ENCODE data around the gene SLC23A1. TPM values are rescaled to one million over a fixed set of nuclear protein-coding genes. Genes with fewer than 3 reads are reported as not detected.

The SLC23A1 gene
- total RNA-seq, 1 donor from 2014 or later = not detected

DNA sequence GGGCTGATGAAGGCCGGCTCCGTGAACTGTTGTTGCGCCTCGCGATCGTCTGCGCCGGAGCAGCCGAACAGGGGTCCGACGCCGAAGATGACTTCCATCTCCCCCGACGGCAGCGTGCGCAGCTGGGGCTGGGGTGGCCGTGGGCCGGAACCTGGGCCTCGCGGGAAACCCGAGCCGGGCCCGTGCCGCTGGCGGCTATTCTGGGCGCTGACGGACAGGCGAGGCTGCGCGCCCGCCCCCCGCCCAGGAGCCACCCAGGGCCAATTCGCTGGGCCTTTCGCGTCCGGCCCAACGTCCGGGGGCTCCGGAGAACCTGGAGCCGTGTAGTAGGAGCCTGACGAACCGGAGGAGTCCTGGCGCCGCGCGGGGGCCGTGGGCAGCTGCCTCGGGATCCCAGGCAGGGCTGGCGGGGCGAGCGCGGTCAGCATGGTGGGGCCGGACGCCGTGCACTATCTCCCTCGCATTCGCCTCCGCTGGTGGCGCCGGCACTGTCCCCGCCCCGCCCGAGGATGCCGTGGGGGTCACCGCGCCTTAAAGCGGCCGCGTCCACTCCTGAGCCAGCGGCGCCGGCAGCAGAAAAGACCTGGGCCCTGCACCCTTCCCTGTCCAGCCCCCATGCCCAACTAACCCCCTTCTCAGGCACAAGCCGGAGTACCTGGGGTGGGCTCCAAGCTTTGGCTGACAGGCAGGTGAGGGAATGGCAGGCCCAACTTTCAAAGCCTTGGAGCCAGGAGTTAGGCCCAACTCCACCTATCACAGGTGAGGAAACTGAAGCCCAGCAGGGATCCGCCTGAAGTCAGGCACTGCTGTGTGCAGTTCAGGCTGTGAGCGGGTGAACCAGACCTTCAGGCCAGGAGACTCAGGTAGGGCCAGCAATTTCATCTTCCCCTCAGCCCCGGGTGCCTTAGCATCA lies 11.8 kb upstream of the SLC23A1 start, which contains the start of gene PROB1:
Gene PROB1, minus strand, starts transcription at position 451 of the 913 bp plus-strand sequence. Its CDS starts 23 bp downstream, at position 428.
- Mint-ChIP-seq H3K4me1 (ENCODE audit: unreplicated experiment) (peaks cover 35% of the 10 kb centered on the region), H3K9me3 (ENCODE audit: unreplicated experiment) (no peaks in the 10 kb centered on the region), H3K36me3 (ENCODE audit: low read depth, unreplicated experiment) (peaks cover 9% of the 10 kb centered on the region), H3K27ac (ENCODE audit: unreplicated experiment) (no peak within 1 kb of the TSS), H3K27me3 (ENCODE audit: unreplicated experiment) (peaks cover 15% of the 10 kb centered on the region), H3K4me3 (ENCODE audit: unreplicated experiment) (peak within 1 kb of the TSS; percentile 87)
- DNase-seq (ENCODE audit: low spot score) = peak; percentile 39
- TF ChIP-seq, protein P1, sequence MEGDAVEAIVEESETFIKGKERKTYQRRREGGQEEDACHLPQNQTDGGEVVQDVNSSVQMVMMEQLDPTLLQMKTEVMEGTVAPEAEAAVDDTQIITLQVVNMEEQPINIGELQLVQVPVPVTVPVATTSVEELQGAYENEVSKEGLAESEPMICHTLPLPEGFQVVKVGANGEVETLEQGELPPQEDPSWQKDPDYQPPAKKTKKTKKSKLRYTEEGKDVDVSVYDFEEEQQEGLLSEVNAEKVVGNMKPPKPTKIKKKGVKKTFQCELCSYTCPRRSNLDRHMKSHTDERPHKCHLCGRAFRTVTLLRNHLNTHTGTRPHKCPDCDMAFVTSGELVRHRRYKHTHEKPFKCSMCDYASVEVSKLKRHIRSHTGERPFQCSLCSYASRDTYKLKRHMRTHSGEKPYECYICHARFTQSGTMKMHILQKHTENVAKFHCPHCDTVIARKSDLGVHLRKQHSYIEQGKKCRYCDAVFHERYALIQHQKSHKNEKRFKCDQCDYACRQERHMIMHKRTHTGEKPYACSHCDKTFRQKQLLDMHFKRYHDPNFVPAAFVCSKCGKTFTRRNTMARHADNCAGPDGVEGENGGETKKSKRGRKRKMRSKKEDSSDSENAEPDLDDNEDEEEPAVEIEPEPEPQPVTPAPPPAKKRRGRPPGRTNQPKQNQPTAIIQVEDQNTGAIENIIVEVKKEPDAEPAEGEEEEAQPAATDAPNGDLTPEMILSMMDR (IDR thresholded peaks at IDR 0.05; ENCODE audit: unreplicated experiment) = no peak

- TF ChIP-seq, protein P1 (IDR thresholded peaks at IDR 0.05; ENCODE audit: unreplicated experiment) = peak; percentile 65
- peaks cover 16% of the 10 kb centered on the region for H3K27me3 Mint-ChIP-seq (ENCODE audit: unreplicated experiment)
- DNase-seq (ENCODE audit: low spot score) = peak; percentile 77
- H3K27ac Mint-ChIP-seq (ENCODE audit: unreplicated experiment) = no peak overlapping the region
- H3K9me3 Mint-ChIP-seq (ENCODE audit: unreplicated experiment) = no peaks in the 10 kb centered on the region
- H3K4me3 Mint-ChIP-seq (ENCODE audit: unreplicated experiment) = no peak overlapping the region
- peaks cover 35% of the 10 kb centered on the region for H3K4me1 Mint-ChIP-seq (ENCODE audit: unreplicated experiment)
- peaks cover 5% of the 10 kb centered on the region for H3K36me3 Mint-ChIP-seq (ENCODE audit: low read depth, unreplicated experiment)
Measured at GRCh38 chr5:139394123-139394653, 11.1 kb upstream of the SLC23A1 start.

DNA sequence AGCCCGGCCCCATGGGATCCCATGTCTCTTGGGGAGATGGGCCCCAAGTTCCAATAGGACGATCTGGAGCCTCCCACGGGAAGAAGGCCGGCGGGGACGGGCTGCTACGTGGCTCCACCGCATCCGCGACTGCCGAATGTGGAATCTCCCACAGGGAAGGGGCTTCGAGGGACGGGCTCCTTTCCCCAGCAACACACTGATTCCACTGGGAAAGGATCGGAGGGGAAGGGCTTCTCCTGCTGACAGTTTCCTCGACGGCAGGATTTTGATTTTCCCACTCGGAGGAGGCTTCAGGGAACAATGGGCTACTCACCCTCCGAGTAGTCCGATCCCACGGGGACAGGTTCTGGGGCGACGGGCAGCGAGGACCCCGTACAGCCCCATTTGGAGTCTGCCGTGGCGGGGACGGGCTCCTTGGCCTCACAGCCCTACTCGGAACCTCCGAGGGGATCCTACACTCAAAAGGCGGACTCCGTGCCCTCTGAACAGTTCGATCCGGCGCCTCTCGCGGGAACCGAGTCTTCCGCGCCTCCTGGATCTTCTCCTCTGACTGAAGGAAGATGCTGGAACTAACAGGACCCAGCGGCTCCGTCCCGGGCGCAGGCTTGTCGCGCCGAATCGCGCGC lies 10.5 kb upstream of the SLC23A1 start:
- peaks cover 16% of the 10 kb centered on the region for H3K27me3 Mint-ChIP-seq (ENCODE audit: unreplicated experiment)
- peak overlapping the region; percentile 74 for H3K4me3 Mint-ChIP-seq (ENCODE audit: unreplicated experiment)
- no peaks in the 10 kb centered on the region for H3K9me3 Mint-ChIP-seq (ENCODE audit: unreplicated experiment)
- DNase-seq (ENCODE audit: low spot score) = no peak
- peaks cover 35% of the 10 kb centered on the region for H3K4me1 Mint-ChIP-seq (ENCODE audit: unreplicated experiment)
- H3K36me3 Mint-ChIP-seq (ENCODE audit: low read depth, unreplicated experiment) = peaks cover 3% of the 10 kb centered on the region
- TF ChIP-seq, protein P1 (IDR thresholded peaks at IDR 0.05; ENCODE audit: unreplicated experiment) = no peak
- no peak overlapping the region for H3K27ac Mint-ChIP-seq (ENCODE audit: unreplicated experiment)

DNA sequence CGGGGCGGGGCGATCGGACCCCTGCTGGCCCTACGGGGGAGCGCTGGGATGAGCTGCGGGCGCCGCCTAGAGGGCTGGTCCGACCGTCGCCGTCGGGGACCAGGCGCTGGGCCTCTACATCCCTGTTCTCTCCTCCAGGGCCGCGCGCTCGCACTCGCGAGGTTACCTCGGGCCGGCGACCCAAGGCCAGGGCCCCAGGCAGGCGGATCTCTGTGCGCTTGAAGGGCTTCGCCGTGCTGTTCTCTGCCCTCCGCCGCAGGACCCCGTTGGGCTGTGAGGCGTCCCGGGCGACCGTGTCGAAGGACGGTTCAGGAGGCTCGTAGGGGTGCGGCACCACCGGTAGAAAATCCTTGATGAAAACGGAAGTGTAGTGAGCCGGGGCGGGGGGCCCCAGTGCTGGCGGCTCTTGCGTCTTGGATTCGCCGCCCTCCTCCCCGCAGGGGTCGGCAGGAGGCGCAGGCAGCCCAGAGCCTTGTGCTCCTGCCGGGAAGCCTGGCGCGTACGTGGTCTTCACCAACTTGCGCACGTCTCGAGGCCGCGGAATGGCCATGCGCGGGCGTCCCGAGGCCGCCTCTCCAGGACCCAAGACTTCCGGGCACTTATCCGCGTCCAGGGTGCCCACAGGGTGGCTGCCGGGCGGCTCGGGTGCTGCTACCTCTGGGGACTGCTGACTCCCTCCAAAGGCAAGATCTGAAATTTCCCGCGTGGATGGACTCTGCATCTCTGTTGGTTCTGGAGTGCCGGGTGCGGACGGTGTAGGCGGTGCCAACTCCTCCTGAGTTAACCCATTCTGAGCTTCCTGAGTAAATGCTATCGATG lies 9.8 kb upstream of the SLC23A1 start:
- DNase-seq (ENCODE audit: low spot score) = peak; percentile 85
- Mint-ChIP-seq H3K27ac (ENCODE audit: unreplicated experiment) (no peak overlapping the region), H3K4me3 (ENCODE audit: unreplicated experiment) (peak overlapping the region; percentile 74), H3K36me3 (ENCODE audit: low read depth, unreplicated experiment) (peaks cover 3% of the 10 kb centered on the region), H3K4me1 (ENCODE audit: unreplicated experiment) (peaks cover 41% of the 10 kb centered on the region), H3K27me3 (ENCODE audit: unreplicated experiment) (peaks cover 16% of the 10 kb centered on the region), H3K9me3 (ENCODE audit: unreplicated experiment) (no peaks in the 10 kb centered on the region)
- TF ChIP-seq, protein P1 (IDR thresholded peaks at IDR 0.05; ENCODE audit: unreplicated experiment) = peak; percentile 29

Measured in endothelial cell (in vitro differentiated cells).